Adrenal gland (tissue), 12 donors: Measurements from ENCODE around the gene POU2AF2. TPM values are rescaled to one million over a fixed set of nuclear protein-coding genes. Genes with fewer than 3 reads are reported as not detected.

Source experiments
- DNase-seq, 7 donors: peaks; one replicate each; pipeline ENCODE4 v3.0.0-alpha.2; 2019 to 2020
- H3K27ac ChIP-seq, 5 donors: fragments of 200-600 bp; sonication (generic) in 4 of 5; 1 replicate in 3 of 5; 2 replicates in 2 of 5; pipeline versions ENCODE4 v1.5.1 to v1.8.0; 2016 to 2020; ENCODE audit warnings: mild to moderate bottlenecking in 1 of 5
- H3K27me3 ChIP-seq: fragments of 200-600 bp; 2 replicates; pipeline ENCODE4 v1.8.0; 2021
- H3K36me3 ChIP-seq, 2 donors: fragments of 200-600 bp; replicated peaks in 1 of 2; 1 replicate in 1 of 2; 2 replicates in 1 of 2; pipeline versions ENCODE4 v1.5.1 to v1.8.0; 2018 to 2022
- H3K4me1 ChIP-seq, 2 donors: fragments of 200-600 bp; replicated peaks in 1 of 2; 1 replicate in 1 of 2; 2 replicates in 1 of 2; pipeline versions ENCODE4 v1.5.1 to v1.8.0; 2018 to 2021
- H3K4me3 ChIP-seq, 4 donors: fragments of 200-600 bp; sonication (generic) in 3 of 4; one replicate each; pipeline ENCODE4 v1.5.1; 2016 to 2018
- H3K9me3 ChIP-seq, 3 donors: fragments of 200-600 bp; sonication (generic) in 1 of 3; replicated peaks in 1 of 3; 1 replicate in 2 of 3; 2 replicates in 1 of 3; pipeline versions ENCODE4 v1.5.1 to v1.8.0; 2016 to 2021
- CTCF ChIP-seq, 6 experiments: fragments of 450-650 bp in 4 of 6; fragments of 200-600 bp in 2 of 6; sonication (generic) in 1 of 6; IDR thresholded peaks; 1 replicate in 5 of 6; 2 replicates in 1 of 6; pipeline versions ENCODE4 v1.5.1 to v1.8.0; 2016 to 2021; ENCODE audit warnings: antibody characterized with exemption in 6 of 6, mild to moderate bottlenecking in 2 of 6, moderate library complexity in 1 of 6
- POLR2A ChIP-seq, 2 donors: fragments of 450-650 bp; IDR thresholded peaks; one replicate each; pipeline ENCODE4 v1.6.1; 2017; ENCODE audit warnings: antibody characterized with exemption in 2 of 2, mild to moderate bottlenecking in 2 of 2, moderate library complexity in 1 of 2
- WGBS, 4 donors: extraction: QIAGEN DNeasy Blood & Tissue Kit in 2 of 4; methylation state at CpG; one replicate each; pipeline versions ENCODE4 v1.1.5 to v1.1.7; 2013 to 2017; 5-methylcytosine and 5-hydroxymethylcytosine counted together
- intact Hi-C, 2 donors: fragments of 100-400 bp; cut with DNase I; formaldehyde crosslinking; loops; one replicate each; pipeline versions ENCODE4 v1.14.1 to v1.15.0; 2022 to 2023
- polyA plus RNA-seq, 3 donors: library from polyadenylated mRNA; stranded (reverse); fragments of 200-250 nt in 2 of 3; fragments of 350-450 nt in 1 of 3; fragmentation: Illumina TruSeq in 1 of 3; extraction: RNeasy Lipid Tissue Mini Kit (QIAGEN cat#74804) in 1 of 3; gene quantifications; one replicate each; pipeline ENCODE4 v1.2.3, GENCODE V29; 2013 to 2014
- total RNA-seq, 9 donors: library from RNA; depleted of rRNA in 4 of 9; stranded (reverse); fragments of >200 nt in 4 of 9; fragments of 120-200 nt in 1 of 9; fragmentation: NEBNext Ultra II Directional in 1 of 9; extraction: Animal tissue kit (Norgen Biotek cat#: 25700) in 1 of 9; gene quantifications; one replicate each; pipeline versions ENCODE4 v1.1.0 to v1.2.4, GENCODE V29; 2013 to 2023
- donor health status: healthy with polysubstance abuse.
- donor health status: Bipolar disorder and iron deficiency.
- donor health status: DM: yes; HTN: yes; CAD: no.
- donor health status: DM: no; HTN: no; CAD: no.
- donor health status: DM: no; HTN: no; CAD: no.
- donor health status: DM: yes; HTN: yes; CAD: no.

POU2AF2 gene
- total and polyA plus RNA-seq, 12 donors: 0.13 TPM; not detected in 11

GRCh38 chr11:111299101-111300026, 53.8 kb downstream of the POU2AF2 start:
- intact Hi-C loops: loop anchor here (5.0 kb wide), 2 partner anchors 118 to 128 kb away; no protein-coding TSS in a partner anchor
- TF ChIP-seq CTCF (IDR thresholded peaks at IDR 0.05): peak; percentile 51 to 77 (median 66)
- TF ChIP-seq POLR2A (IDR thresholded peaks at IDR 0.05): peak in 1 of 2 donors; percentile 35
- Histone ChIP-seq H3K4me1 (peaks cover 6 to 9% of the 10 kb centered on the region in 2 donors), H3K27me3 (no peaks in the 10 kb centered on the region), H3K36me3 (no peaks in the 10 kb centered on the region), H3K27ac (peak overlapping the region in 2 of 5 donors; percentile 47 to 71), H3K4me3 (peak overlapping the region in 3 of 4 donors; percentile 37 to 83 (median 60)), H3K9me3 (no peaks in the 10 kb centered on the region)
- DNase-seq: peak; percentile 67 to 77 (median 74)
- 0 to 5% (median 2%) methylated on average over 23 to 77 of the region's 77 CpGs for WGBS, 4 donors

- Histone ChIP-seq H3K4me3 (no peak overlapping the region), H3K36me3 (no peaks in the 10 kb centered on the region), H3K9me3 (no peaks in the 10 kb centered on the region), H3K27me3 (no peaks in the 10 kb centered on the region), H3K4me1 (peaks cover 6 to 9% of the 10 kb centered on the region in 2 donors), H3K27ac (no peak overlapping the region)
- 90 to 97% (median 92%) methylated on average over 6 to 9 of the region's 9 CpGs for WGBS, 4 donors
- intact Hi-C loops: no loop called here
- DNase-seq: no peak
- TF ChIP-seq CTCF (IDR thresholded peaks at IDR 0.05) (no peak), POLR2A (IDR thresholded peaks at IDR 0.05) (no peak)
These were observed 55.0 kb downstream of the POU2AF2 start for GRCh38 chr11:111300569-111300968.

GRCh38 chr11:111301004-111301841, 55.7 kb downstream of the POU2AF2 start:
- no peak overlapping the region for H3K27ac ChIP-seq
- no peak for TF ChIP-seq CTCF (IDR thresholded peaks at IDR 0.05)
- no peak for TF ChIP-seq POLR2A (IDR thresholded peaks at IDR 0.05)
- no peaks in the 10 kb centered on the region for H3K36me3 ChIP-seq
- no peaks in the 10 kb centered on the region for H3K27me3 ChIP-seq
- no peaks in the 10 kb centered on the region for H3K9me3 ChIP-seq
- intact Hi-C loops: no loop called here
- 92 to 96% (median 93%) methylated on average over 5 of the region's 5 CpGs for WGBS, 4 donors
- no peak for DNase-seq
- H3K4me3 ChIP-seq: no peak overlapping the region
- H3K4me1 ChIP-seq: peaks cover 6 to 9% of the 10 kb centered on the region in 2 donors

DNA sequence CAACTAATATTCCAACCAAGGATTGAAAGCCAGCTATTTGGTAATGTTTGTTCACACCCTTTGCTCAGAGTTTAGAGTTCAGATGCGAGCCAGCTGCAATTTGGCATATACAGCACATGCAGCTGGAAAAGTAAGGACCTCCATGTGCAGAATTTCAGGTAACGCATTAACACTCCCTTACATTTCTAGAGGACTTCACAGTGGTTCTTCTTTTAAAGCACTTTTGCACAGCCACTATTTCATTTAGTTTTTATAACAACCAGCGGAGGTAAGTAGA, 56.3 kb downstream of the POU2AF2 start:
- no peak for DNase-seq
- intact Hi-C loops: no loop called here
- no peaks in the 10 kb centered on the region for H3K27me3 ChIP-seq
- H3K4me3 ChIP-seq: no peak overlapping the region
- whole genome bisulfite sequencing, 4 donors: 95 to 98% (median 97%) methylated on average over 3 of the region's 3 CpGs
- TF ChIP-seq POLR2A (IDR thresholded peaks at IDR 0.05): no peak
- no peak for TF ChIP-seq CTCF (IDR thresholded peaks at IDR 0.05)
- H3K9me3 ChIP-seq: no peaks in the 10 kb centered on the region
- H3K4me1 ChIP-seq: peaks cover 6 to 9% of the 10 kb centered on the region in 2 donors
- H3K36me3 ChIP-seq: no peaks in the 10 kb centered on the region
- no peak overlapping the region for H3K27ac ChIP-seq
